Stimulated activated CD4-positive, alpha-beta T cell treated with anti-CD3 and anti-CD28 coated beads, Interleukin-15, amount 100 ng/mL, for 24 hours (primary cell): ENCODE data around the gene NACA2.
A peak's percentile ranks its signal among the peaks of the same experiment; 100 is the strongest.
"Not testable (repeated sequence)": the region's sequence is repeated elsewhere in the genome, so short reads cannot be mapped to it uniquely, and the experiment has no call there.

ENCODE experiments used
- DNase-seq: peaks from one replicate; pipeline ENCODE4 v3.0.0-alpha.2; 2020

NACA2 gene

DNA sequence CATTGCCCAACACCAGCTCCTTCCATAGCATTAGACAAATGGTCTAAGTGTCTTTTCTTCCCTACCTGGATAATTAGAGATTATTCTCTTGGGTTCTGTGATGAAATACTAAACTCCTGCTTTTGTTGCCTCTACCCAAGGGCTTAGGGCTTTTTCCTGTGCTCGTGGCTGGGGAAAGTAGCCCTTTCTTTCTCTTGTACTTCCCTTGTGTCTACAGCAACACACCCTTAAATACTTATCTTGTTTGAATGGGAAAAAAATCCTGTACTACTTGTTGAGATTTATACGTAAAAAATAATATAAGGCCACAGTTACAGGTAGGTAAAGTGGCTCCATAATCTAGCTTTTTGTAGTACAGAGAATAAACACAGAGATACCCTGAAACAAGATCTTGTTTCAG is 7.0 kb upstream of the NACA2 start:
- DNase-seq = no peak

DNA sequence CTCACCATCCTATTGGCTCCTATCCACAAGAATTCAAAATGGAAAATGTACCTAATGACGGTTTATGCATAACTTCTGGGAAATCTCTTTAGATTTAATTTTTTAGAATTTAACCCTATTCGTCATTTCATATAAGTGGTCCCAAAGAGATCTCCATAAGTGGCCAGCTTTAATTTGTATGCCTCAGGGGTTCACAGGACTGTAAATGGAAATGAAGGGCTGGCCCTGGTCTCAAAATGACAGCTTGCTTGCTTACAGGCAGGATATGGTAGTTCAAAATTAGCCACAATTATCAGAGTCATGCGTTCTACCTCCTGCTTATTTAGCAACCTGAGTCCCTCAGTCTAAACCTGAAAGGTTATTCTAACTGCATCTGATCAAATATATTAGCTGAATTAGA is 6.6 kb upstream of the NACA2 start:
- no peak for DNase-seq

DNA sequence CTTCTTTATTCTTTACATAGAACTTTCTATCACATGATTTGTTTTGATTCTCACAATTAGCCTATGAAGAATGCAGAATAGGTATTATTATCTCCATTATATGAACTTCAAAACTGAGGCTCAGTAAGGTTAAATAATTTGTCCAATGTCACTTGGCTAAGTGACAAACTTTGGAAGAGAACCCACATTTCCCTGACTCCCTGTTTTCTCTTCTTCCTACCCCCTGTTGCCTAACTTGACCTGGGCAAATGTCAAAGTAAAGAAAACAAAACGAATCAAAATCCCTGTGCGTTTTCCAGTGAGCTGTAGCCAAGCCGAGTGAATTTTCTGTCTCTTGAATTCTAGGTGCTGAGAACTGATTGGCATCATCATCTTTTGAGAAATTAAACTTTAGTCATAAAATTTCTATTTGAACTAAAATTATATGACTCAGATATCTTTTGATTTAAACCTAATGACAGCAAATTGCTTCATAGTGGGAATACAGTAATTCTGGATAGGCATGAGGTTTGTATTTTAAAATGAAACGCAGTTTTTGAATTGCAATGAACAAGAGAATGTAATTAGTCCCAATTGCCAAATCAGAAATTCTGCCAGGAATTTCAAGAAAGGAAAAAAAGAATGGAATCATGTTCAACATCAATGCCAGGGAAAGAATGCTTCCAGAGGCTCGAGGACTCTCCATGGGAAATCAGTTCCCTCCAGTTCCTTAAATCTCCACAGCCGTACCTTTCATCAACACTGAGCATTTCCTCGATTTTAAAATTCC is 4.6 kb upstream of the NACA2 start:
- DNase-seq = no peak

DNA sequence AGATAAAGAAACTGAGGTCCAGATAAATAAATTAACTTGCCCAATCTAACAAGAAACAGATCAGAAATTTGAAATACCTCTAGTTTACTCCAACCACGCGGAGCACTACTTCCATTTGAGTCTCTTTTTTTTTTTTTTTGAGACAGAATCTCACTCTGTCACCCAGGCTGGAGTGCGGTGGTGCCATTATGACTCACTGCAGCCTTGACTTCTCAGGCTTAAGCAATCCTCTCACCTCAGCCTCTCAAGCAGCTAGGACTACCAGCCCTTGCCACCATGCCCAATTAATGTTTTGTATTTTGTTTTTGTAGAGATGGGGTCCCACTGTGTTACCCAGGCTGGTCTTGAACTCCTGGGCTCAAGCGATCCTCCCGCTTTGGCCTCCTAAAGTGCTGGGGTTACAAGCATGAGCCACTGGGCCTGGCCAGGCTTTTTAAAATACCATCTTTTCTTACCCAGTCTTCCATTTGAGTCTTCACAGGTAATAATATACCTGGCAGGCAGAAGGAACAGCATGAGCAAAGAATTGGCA is 3.3 kb upstream of the NACA2 start:
- DNase-seq = peak; percentile 3

DNA sequence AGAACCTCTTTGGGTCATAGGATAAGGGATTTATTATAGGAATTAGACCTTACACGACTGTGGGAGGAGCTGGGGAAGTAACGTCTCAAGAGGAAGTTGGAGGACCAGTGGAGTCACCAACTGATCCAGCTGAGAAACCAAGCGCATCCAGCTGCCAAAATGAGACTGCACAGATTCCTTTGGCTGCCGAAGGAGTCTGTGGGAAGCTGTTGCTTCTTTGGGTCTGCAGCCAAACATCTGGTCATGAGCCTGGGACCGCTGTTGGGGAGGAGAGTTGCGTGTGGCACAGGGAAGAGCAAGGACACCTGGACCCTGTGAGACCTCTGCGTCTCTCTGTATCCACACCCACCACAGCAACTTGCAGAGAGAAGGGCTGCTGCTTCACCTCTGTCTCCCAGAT is 2.4 kb upstream of the NACA2 start:
- DNase-seq = no peak

DNA sequence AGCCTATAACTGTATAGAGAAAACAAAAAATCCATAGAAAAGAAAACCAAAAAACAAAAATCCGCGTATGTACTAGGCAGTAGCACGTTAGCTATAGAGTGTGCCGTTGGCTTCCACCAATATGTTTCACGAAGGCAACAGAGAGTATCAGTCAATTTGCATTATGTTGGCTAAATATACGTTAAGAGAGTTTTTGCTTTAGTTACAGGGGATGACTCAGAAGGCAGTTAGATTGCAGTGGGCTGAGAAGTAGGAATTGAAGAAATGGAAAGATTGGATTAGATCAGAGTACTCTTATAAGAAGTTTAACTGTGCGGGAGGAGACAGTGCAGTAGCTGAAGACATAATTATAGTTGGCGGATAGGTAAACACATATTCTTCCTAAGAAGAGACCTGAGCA is 911 bp upstream of the NACA2 start:
- DNase-seq = no peak

DNA sequence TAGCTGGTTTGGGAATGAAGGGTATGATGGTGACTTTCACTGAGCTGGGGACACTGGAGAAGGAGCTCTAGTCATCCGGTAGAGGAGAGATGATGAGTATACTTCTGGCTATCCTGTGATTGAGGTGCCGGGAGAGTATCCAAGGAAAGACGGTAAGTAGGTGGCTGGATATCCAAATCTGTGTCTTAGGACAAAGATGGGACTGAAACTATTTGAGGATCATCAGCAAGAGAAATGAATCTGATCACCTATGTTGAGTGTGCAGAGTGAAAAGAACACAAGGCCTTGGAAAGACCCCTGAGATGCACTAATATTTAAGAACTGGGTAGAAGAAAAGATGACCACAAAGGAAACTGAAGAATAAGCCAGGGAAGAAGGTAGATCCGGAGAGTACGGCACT is 1.0 kb downstream of the NACA2 start:
- DNase-seq = no peak

DNA sequence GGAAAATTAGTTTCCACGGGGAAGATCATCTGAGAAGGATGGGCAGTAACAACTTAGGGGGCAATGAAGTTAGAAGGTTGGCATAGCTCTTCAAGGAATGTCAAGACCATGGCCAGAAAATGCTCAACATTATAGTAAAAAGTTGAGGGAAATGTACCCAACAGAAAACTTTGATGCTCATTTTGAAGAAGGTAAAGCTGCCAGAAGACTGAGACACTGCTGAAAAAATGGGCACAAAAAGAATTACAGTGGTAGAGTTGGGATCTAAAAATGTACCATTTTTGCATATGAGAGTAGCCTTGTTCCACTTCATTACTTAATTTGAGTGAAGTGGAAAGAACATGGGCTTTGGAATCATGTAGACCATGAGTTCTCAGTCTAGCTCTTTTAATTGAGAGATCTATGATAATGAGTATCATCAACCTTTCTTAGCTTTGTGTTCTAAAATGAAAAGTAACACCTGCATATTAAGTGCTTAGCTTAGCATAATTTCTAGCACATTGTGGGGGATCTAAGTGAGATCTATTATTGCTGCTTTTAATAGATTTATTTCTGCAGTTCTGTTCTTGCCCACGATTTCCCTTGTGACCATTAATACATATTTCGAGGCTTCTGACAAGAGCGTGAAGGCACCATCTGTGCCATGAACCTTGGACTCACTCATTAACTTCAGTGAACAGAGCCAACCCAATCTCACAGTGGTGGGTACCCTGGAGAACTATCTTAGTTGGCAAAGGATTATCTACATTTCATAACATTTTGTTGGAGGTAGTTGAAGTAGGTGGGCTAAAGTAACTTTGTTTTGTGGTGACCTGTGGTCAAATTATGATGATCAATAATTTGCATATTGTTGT is 3.0 kb downstream of the NACA2 start:
- DNase-seq = no peak

DNA sequence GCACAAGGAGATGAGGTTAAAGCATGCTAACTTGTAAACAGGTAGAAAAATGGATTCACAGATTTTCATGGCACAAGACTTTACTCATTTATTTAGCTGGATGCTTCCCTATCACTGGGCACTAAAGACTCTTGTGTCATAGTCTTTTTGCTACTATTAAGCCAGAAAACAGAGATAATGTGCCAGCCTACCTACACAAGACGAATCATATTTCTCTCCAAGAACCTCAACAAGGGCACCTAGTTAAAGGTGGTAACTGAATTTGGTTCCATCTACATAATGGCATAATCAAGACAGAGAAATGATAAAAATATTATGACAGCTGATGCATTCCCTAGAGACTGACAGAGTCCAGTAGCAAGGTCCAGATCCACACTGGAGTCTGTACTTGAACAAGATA is 3.8 kb downstream of the NACA2 start:
- DNase-seq = no peak

DNA sequence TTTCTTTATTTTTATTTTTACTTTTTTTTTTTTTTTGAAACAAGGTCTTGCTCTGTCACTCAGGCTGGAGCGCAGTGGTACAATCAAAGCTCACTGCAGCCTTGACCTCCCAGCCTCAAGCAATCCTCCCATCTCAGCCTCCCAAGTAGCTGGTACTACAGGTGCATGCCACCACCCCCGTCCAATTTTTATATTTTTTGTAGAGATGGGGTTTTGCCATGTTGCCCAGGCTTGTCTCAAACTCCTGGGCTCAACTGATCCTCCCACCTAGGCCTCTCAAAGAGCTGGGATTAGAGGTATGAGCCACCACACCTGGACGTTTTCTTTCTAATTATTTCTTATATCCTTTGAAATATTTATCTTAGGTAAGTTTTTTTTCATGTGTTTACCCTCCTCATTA is 4.4 kb downstream of the NACA2 start:
- DNase-seq = not testable (repeated sequence)

DNA sequence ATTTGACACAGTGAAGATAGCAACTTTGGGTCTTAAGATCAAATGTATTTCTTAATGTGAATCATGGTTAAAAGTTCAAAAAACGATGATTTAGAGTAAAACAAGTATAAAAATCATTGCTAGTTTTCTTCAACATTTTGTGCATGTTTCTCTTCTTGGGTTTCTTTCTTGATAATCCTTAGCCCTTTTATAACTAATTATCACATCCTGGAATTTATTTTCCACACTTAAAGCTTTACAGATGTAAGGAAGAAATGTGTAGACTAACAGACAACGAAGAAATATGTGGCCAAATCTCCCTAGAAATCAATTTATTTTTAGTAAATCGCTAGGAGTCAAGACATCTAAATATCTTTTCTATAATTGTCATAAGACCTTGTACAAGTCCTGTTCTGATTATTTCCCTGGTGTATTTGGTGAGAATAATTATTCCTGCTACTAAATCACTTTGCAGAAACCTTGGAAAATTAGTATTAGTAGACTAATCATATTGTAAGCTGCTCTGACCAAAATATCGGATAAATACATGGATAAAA is 4.9 kb downstream of the NACA2 start:
- no peak for DNase-seq

DNA sequence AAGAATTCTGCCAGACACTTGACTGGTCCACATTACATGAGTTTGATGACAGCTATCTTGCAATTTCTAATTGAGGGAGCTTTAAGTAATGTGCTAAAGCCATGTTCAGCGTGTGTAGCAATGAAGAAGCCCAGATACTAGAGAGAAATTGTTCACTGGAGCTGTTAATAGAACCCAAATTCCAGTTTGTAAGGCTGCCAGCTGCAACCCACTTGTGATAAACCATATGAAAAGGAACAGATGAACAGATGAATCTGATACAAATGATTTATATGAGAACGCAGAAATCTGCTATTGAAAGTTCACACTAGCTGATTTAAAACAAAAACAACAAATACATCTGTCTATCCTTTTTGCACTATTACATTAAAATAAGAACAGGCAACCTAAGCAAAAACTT is 6.2 kb downstream of the NACA2 start:
- no peak for DNase-seq

DNA sequence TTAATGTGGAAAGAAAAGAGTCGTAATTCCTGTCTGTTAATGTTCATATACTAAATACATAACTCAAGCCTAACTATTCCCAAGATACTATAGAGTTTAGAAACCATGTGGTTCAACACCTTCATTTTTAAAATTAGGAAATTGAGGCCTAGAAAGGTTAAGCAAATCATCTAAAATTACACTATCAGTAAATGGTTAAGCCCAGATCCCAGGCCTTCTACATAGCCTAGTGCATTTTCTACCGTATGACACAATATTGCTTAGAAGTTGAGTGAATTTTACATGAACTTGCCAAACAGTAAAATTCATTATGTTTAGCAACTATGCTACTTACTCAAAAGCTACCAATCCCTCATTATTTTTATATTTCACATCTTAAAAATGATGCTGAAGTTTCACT is 6.8 kb downstream of the NACA2 start:
- no peak for DNase-seq

DNA sequence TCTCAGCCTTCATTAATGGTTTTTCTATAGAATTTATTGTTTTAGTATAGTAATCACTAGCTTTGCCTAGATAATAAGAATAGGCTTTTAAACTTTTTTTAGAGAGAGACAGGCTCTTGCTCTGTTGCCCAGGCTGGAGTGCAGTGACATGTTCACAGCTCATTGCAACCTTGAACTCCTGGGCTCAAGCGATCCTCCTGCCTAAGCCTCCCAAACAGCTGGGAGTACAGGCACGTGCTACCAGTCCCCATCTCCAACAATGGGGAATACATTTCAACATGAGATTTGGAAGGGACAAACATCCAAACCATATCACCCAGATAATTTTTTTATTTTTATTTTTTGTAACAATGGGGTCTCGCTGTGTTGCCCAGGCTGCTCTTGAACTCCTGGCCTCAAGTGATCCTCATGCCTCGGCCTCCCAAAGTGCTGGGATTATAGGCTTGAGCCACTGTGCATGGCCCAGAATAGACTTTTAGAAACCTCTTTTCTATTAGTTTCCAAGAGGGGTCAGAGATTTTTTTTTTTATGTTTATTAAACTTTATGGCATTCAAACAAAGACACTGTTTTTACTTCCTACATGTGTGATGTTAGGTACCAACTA is 7.3 kb downstream of the NACA2 start:
- DNase-seq = no peak

DNA sequence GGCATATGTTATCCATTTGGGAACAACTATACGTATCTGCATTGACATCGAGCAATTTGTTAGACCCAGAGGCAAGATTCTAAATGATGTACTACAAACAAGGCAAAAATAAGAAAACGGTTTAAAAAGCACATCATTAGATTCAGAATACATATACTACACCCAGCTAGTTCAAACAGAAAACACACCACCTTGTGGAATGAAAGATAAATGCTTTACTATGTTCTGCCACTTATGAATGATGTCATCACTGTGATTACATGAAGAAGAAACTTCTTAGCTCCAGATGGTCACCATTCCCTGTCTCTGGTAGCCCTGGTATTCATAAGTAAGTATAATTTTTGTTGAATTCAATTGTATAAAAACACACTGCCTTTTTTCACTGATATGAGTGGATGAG is 7.8 kb downstream of the NACA2 start:
- DNase-seq = no peak

DNA sequence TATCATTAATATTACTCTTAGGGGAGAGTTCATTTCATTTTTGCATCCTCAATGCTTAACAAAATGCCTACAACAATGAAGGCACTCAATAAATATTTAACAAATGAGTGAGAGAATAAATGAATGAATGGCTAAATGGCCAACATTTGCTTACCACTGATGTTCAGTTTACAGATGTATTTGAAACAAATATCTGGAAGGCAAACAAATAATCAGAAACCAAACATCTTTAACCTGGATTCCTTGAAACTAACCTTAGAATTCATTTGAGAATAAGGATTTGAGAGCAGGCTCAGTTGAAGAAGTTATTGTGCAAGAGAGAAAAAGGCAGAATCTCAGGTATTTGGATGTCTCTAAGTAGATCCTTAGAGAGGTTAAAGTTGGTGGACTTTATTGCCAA is 8.4 kb downstream of the NACA2 start:
- DNase-seq = no peak

DNA sequence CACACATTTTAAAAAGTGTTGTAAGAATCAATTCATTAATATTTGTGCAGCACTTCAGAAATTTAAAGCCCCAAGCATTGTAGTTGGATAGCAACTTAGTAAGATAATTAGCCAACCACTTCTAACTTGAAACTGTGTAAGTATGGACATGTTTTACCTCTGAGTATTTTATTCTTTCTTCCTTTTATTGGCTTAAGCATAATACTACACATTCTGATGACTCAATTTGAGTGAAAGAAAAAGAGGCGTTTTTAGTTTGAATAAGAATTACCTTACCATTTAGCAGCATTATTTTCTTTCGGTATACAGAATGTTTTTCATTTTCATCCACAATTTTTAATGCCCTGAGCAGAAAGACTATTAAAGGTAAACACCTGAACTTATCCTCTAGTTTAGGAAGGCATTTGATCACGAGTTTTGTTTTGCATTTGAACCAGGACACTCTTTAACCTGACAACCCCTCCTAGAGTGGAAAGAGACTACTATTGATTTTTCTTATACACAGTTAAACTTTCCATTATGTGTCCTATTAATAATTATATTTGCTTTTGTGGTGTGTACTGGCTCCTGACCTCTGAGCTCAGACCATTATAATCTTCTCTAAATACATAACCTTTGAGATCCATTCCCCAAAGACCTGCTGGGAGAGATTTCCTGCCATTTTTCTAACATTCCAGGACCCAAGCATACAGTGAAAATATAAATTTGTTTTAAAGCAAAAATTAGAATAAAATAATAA is 9.2 kb downstream of the NACA2 start:
- DNase-seq = no peak

DNA sequence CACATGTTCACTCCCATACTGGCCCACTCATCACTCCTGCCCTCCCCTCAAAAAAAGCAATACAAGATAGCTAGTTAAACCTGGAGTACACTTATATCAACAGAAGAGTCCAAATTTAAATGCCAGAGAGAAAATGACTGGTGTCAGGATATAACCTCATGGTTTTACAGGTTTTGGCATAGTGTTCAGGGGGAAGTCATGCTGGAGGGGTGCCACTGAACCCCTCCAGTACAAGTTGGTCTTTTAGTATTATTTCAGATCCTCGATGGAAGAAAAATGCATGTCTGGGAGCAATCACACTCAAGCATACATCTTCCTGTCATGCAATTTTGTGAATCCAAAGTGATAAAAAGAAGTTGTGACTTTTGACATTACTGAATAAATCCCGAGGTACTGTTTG is 10.5 kb downstream of the NACA2 start:
- no peak for DNase-seq

DNA sequence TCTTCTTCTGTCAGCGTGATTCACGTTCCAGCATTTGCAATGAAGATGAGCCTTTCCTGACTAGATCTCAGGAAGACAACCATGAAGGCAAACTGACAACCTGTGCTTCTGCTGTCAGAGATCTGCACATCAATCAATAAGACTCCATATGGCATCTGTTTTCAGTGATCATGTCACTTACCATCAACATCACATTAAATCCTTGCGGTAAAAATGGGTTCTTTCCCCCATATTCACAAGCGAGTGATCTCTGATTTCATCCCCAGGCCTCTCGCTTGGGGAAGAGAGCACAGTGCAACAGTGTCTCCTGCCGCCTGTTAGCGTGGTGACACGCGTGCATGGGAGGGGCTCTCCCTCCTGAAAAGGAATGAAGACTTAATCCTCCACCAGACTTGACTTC is 11.1 kb downstream of the NACA2 start:
- DNase-seq = no peak

DNA sequence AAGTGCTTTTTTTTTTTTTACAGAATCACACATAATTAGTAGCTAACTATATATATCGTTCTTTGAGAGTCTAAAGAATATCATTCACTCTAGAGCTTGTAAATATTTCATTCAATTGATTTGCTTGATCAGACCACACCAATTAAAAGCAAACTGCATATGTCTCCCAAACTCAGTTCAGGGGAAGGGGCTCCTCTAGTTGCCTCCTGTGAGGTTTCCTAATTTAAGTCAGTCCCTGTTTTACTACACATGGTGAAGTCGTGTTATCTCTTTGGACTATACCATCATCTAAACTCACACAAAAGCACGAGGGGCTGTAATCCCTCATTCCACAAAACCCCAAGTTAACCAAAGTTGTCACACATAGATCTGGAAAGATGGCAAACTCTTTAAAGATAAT is 11.7 kb downstream of the NACA2 start:
- DNase-seq = no peak

DNA sequence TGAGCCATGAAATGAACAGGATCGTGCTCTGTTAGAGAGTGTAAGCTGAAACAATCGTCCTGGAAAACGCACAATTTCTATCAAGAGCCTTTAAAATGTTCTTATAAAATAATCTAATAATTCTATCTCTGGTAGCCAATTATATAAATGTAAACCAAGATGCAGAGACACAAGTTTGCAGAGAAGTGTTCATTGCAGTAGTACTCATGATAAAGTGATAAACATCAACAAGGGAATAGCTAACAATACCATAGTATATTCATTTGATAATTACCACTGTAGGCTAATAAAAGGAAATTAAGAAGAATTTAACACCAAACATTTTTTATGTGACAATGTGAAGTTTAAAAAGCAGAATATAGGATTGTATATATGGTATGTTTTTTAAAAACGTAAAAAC is 12.4 kb downstream of the NACA2 start:
- DNase-seq = no peak

DNA sequence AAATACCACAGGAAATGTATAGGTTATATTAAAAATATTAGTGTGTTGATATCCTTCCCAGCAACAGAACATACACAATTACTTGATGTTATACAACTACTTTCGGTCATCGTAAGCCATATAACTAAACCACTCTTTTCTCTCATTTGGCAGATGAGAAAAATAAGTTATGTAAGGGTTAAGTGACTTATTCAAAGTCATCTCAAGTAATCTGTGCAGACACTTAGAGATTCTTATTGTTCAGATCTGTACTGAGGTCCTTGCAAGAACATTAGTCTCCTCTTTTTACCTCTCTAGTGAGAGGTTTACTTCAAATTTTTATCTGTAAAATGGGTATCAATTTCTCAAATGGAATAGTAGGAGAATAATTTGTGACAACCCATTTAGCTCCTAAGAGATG is 15.0 kb downstream of the NACA2 start:
- DNase-seq = no peak
